ENCODE data around the gene TAS1R1.
A peak's percentile ranks its signal among the peaks of the same experiment; 100 is the strongest.
"Not testable (repeated sequence)": the region's sequence is repeated elsewhere in the genome, so short reads cannot be mapped to it uniquely, and the experiment has no call there.

TAS1R1 gene

DNA sequence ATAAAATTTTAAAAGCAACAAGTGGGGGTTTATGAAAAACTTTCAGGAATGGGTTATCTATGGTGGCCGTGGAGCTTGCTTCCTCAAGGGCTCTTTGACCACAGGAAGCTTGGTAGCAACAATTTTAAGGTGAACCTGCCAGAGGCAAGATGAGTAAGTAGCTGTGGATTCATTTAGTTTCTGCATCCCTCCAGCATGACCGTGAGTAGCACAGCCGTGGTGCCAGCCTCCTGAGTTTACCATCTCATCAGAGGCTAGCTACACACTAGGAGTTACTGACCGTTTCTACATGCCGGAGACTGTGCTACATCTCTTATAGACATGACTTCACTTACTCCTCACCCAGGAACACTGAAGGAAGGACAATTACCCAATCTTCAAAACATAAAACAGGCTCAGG is 33.6 kb upstream of the TAS1R1 start:
- DNase-seq (ENCODE audit: low read depth, low spot score), result no peak

DNA sequence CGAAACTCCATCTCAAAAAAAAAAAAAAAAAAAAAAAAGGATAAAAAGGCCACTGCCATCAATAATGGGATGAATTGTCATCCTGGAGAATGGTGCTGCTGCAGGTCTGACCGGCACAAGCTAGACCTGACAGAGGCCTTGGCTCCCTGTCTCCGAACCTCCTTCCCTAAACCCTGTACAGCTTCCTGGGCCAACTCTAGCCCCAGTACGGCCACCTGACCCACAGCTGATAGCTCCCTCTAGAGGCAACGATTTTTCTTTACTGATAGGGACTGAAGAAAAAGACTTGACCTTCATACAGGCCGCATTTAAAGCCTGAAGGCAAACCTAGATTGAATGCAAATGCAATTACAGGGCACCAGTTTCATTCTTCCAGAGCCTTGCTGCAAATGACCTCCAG is 31.5 kb upstream of the TAS1R1 start:
- DNase-seq (ENCODE audit: low read depth, low spot score), result no peak

DNA sequence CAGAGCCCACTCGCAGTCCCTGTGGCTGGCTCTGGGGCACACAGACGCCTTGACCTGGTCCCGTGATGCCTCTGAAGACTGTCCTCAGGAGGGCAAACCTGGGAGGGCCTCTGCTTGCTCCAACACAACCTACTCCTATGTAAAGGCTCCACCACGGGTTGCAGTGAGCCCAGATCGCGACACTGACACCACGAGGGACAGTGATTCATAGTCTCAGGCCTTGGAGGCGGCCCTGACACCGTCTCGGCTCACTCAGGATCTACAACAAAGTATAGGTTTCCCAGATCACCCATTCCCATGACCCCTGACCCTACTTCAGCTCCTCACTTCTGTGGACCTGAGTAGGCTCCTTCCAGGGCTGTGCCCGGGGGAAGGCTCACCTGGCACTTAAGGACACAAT is 28.8 kb upstream of the TAS1R1 start:
- DNase-seq (ENCODE audit: low read depth, low spot score), result no peak

DNA sequence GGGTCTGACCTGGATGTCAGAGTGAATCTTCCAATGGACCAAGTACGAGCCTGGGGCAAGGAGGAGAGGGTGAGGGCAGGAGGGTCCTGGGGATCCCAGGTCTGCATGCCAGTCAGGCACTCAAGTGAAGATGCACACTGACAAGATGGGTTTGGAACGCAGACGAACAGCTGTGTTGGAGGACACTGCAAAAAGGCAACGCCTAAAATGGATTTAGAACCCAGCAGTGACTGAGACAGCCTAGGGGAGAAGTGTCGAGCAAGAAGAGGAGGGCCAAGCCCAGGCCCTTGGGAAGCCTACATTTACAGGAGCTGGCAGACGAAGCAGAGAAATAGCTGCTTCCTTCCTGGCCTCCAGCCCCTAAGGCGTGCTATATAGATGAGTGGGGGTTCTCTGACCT is 26.6 kb upstream of the TAS1R1 start:
- DNase-seq (ENCODE audit: low read depth, low spot score), result no peak

DNA sequence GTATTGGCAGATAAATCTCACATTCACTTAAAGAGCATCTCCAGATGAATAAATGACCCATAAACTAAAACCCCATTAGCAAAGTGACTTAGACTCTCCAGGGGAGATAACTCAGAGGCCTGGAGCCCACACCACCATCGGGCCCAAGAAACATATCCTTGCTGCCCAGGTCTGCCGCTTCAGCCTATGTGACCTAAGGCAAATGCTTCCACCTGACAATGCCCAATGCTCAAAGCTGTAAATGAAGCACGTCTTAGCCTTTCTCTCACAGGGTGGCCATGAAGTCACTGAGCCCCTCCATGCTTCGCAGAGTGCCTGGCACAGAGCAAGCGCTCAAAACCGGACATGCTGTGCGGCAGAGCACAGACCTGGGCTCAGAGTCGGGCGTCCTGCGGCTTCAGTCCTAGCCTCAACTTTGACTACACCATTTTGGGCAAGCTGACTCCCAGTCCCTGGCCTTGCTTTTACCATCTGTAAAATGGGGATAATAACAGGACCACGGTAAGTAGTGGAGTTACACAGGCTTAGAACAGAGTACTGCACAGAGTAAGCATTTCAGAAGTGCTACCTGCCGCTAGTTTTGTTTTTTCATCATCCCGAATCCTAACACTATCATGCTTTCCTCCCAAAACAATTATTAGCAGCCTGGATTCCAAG is 24.5 kb upstream of the TAS1R1 start:
- no peak for DNase-seq (ENCODE audit: low read depth, low spot score)

DNA sequence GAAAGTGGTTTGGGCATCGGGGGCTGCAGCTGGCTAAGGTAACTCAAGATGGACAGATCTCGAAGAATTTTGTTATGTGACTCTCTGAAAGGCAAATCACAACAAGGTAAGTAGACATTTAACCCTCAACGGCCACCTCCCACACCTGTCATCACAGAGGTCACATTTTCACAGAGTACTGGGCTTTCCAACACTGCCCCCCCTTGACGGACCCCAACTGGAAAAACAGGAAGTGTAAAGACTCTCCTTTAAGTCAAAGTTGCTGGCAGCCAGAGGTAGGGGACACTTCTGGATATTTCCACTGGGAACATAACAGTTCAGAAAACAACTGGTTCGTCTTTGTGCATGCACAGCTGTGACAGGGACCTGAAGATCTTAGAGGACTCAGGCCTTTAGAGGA is 23.1 kb upstream of the TAS1R1 start:
- DNase-seq (ENCODE audit: low read depth, low spot score), result no peak

DNA sequence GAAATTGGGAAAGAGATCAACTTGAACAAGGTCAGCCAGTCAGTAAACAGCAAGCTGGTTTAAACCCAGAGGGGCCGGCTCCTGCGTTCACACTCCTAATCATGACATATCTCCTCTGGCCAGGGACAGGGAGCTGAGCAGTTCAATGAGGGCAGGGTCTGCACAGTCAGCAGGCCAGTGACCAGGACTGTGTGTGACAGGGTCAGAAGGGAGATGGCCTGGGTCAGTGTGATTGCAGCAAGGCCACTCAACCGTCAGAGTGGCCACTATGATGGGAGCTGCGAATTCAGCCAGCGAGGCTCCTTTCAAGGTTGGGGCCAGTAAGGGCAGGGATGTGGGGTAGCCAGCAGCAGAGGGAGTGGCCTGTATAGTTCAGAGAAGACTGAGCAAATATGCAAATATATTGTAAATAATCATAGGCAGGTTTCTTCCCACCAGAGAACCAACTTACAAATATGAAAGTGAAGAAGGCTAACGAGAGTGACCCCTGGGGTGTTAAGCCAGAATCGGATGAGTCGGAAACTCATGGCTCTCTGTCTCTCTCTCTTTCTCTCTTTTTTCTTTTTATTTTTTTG is 20.8 kb upstream of the TAS1R1 start:
- no peak for DNase-seq (ENCODE audit: low read depth, low spot score)

DNA sequence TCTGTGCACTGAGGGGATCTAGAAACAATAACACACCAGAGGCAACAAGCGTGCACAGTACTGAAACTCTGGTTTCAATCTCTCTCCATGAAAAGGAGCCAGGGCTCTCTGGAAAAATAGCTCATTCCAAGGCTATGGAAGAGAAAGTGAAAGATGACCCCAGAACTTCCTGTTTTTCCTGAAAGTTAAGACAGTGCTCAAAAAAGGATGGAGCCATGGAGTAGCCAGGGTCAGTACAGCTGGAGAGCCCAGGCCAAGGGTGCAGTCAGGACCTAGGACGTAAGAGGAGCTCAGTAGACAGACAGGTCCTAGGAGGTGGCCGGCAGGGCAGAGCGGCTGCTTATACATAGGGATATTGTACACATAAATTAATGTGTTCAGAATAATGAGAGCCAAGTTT is 19.9 kb upstream of the TAS1R1 start:
- no peak for DNase-seq (ENCODE audit: low read depth, low spot score)

DNA sequence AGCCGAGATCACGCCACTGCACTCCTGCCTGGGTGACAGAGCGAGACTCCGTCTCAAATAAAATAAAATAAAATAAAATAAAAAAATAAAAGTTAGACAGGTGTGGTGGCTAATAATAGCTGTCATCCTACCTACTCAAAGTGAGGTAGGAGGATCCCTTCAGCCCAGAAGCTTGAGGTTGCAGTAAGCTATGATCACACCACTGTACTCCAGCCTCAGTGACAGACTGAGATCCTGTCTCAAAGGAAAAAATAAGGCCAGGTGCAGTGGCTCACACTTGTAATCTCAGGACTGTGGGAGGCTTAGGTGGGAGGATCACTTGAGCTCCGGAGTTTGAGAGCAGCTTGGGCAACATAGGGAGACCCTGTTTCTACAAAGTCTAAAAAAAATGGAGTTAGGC is 18.8 kb upstream of the TAS1R1 start:
- DNase-seq (ENCODE audit: low read depth, low spot score), result no peak

DNA sequence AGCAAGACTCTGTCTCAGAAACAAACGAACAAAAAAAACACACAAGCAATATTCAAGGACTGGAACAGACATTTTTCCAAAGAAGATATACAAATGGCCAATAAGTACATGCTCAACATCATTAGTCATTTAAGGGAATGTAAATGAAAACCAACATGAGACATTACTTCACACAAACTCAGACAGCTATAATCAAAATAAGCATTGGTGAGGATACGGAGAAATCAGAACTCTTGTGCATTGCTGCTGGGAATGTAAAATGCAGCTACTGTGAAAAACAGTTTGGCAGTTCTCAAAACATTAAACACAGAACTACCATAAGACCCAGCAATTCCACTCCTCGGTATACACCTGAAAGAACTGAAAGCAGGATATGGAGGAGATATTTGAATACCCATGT is 16.2 kb upstream of the TAS1R1 start:
- DNase-seq (ENCODE audit: low read depth, low spot score), result no peak

DNA sequence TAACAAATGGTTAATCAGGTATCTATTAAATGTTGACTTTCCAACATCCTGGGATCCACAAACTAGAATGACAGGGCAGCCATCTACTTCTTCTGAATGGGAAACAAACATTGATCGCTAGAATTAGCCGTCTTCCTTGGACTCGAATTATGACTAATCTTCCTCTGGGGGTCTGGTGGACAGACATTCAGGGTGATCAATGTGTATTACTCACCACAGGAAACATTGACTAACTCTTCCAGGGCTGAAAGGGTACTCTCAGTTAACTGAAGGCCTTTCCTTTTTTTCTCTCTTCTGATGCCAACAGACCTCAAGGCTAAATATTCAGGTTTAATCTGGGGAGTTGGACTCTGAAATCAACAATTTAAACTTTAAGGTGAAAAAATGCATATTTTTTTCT is 10.3 kb upstream of the TAS1R1 start:
- DNase-seq (ENCODE audit: low read depth, low spot score), result no peak

DNA sequence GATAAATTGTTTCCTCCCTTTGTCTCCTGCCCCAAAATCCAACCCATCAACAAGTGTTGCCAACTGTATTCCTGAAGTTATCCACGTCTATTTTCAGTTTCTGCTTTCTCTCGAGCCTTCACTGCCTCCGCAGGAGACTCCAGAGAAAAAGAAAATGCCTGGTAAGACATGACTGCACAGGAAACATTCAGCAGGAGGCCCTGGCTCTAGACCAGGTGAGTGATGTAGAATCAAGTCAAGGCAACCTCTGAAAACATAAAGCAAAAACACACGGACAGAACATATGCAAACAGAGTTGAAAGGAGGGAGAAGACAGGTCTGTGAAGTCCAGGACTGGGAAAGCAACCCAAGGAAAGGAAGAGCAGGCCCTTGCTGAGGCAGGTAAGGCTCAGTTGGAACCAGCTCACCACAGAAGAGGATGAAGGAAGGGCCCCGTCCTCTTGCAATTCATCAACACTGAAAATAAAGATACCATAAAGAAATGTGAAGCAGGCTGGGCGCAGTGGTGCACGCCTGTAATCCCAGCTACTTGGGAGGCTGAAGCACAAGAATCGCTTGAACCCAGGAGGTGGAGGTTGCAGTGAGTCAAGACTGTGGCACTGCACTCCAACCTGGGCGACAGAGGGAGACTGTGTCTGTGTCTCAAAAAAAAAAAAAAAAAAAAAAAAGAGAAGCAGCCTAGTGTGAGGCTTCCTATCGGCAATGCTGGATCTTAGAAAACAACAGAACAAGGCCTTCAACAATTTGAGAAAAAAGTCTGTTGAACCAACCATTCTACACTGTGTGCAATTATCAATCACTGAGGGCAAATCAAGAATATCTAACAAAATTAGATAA is 9.6 kb upstream of the TAS1R1 start:
- DNase-seq (ENCODE audit: low read depth, low spot score), result no peak

DNA sequence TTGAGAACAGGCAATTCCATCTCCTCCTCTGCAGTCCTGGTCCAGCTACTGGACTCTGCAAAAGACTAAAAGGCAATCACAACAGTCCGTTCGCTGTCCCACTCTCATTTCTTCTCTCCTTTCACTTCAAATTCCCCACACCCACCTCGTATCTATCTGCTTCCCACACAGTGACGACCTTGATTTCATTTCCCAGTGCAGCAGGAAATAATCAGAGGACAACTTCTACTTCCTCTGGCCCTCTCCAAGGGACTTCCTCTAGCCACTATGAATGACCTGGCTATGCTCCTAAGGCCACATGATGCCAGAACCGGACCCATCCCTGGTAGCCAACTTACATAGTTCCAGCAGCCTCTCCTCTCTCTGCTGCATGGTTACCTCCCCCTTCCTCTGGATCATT is 8.8 kb upstream of the TAS1R1 start:
- no peak for DNase-seq (ENCODE audit: low read depth, low spot score)

DNA sequence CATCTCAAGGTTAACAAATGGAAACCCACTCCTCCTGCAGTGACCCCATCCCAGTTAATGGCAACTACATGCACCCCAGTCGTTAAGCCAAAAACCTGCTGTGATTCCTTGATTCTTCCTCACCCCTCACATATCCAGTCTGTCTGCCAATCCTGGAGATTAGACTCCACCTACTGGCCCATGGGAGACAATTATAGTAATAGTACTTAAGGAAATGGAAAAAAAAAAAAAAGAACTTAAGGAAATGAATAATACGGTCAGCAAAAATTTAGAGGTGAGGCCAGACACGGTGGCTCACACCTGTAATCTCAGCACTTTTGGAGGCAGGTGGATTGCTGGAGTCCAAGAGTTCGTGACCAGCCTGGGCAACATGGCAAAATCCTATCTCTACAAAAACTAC is 7.8 kb upstream of the TAS1R1 start:
- DNase-seq (ENCODE audit: low read depth, low spot score), result no peak

DNA sequence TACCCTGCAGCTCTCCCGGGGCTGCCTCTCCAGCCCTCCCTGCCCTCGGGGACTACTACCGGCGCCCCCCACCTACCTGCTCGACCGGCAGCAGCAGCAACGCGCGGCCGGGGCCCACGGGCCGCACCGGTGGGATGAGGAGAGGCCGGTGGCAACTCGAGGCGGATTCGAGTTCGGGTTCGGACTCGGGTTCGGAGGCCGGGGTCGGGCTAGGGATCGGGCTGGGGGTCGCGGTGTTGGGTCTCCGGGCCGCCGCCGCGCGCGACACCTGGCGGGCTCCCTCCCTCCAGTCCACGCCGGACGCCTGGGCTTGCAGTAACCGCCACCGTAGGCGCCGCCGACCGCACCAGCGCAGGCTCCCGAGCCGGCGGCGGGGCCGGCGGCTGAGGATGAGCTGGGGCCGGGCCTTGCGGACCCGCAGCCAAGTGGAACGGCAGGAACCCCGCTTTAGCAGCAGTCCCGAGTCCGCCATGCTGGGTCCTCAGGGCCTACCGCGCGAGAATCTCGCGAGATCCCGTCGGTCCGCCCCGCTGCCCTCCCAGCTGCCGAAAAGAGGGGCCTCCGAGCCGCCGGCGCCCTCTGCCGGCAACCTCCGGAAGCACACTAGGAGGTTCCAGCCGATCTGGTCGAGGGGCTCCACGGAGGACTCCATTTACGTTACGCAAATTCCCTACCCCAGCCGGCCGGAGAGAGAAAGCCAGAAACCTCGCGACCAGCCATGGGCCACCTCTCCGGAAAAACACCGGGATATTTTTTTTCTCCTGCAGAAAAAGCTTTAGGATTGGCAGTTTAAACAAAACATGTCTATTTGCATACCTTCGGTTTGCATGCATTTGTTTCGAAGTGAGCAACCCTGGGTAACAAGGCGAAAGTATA is 838 bp upstream of the TAS1R1 start, which contains the start of gene NOL9:
NOL9 (minus strand) TSS at position 483 of the 876 bp plus-strand sequence; CDS start at position 472, 11 bp downstream.
- DNase-seq (ENCODE audit: low read depth, low spot score), result peak; percentile 90

DNA sequence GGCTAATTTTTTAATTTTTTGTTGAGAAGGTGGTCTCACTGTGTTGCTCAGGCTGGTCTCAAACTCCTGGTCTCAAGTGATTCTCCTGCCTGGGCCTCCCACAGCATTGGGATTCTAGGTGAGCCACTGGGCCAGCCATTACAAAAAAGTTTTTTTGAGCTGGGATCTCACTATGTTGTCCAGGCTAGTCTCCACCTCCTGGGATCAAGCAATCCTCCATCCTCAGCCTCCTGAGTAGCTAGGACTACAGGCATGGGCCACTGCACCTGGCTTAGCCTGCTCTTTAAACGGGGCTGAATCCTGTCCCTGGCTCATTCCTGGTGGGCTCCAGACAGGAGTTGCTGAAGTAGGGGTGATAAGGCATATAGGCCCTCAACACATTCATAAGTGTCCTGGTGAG is 2.5 kb downstream of the TAS1R1 start:
- no peak for DNase-seq (ENCODE audit: low read depth, low spot score)

DNA sequence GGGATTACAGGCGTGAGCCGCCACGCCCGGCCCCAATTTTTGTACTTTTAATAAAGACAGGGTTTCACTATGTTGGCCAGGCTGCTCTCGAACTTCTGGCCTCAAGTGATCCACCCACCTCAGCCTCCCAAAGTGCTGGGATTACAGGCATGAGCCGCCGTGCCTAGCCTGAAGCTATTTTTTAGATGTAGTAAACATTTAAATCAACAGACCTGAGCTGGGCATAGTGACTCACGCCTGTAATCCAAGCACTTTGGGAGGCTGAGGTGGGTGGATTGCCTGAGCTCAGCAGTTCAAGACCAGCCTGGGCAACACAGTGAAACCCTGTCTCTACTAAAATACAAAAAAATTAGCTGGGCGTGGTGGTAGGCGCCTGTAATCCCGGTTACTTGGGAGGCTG is 4.1 kb downstream of the TAS1R1 start:
- not testable (repeated sequence) for DNase-seq (ENCODE audit: low read depth, low spot score)

DNA sequence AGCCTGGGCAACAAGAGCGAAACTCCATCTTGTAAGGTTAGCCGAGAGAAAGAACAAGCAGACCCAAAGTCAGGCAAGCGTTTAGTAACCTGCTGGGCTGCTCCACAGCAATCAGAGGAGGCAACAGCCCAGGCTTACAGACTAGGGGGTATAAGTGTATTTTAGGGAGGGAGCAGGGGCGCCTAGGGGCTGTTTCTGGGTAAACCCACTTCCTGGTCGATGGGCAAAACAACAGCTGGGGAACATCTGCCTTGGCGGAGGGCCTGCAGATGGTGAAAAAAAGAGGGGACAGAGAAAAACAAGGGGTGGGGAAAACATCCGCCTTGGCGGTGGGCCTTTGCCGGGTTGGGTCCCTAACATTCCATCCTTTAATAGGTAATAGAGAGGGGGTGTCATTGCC is 5.2 kb downstream of the TAS1R1 start:
- no peak for DNase-seq (ENCODE audit: low read depth, low spot score)

DNA sequence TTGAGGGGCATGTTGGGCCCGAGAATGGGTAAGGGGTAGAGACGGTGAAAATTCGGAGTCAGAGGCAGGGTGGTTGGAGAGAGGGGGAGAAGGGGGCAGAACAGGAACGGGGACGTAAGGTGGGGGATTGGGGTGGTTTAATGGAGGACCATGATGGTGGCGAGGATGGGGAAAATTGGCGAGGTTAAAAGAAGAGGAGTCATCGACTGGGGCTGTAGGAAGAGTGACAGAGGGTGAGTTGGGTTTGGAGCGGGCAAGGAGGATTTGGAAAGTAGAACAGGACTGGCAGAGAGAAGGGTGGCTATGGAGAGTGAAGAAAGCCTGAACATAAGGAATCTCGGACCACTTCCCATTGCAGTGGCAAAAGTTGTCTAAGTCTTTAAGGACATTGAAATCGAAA is 13.9 kb downstream of the TAS1R1 start:
- no peak for DNase-seq (ENCODE audit: low read depth, low spot score)

DNA sequence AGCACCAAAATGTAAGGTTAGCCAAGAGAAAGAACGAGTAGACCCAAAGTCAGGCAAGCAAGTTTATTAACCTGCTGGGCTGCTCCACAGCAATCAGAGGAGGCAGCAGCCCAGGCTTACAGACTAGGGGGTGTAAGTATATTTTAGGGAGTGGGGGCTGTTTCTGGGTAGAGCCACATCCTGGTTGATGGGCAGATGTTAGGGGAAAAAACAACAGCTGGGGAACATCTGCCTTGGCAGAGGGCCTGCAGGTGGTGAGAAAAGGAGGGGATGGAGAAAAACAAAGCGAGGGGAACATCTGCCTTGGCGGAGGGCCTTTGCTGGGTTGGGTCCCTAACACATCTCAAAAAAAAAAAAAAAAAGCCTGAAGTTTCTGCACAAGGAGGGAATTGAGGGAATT is 15.0 kb downstream of the TAS1R1 start:
- DNase-seq (ENCODE audit: low read depth, low spot score), result no peak

DNA sequence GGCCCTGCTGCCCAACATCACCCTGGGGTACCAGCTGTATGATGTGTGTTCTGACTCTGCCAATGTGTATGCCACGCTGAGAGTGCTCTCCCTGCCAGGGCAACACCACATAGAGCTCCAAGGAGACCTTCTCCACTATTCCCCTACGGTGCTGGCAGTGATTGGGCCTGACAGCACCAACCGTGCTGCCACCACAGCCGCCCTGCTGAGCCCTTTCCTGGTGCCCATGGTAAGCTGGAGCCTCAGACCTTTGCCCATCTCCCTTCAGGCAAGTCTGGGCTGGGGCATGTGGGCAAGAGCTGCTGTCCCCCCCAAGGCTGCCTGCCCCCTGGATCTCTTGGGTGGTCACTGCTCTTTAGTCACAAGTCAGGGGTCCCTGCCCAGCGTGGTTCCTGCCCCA is 15.9 kb downstream of the TAS1R1 start:
- DNase-seq (ENCODE audit: low read depth, low spot score), result no peak
